WERI-Rb-1 (cell line): ENCODE data around the gene MEN1.
A peak's percentile ranks its signal among the peaks of the same experiment; 100 is the strongest.

ENCODE experiments used
- DNase-seq: peaks from one replicate; pipeline ENCODE4 v3.0.0-alpha.2; 2020
- H3K27ac ChIP-seq: fragments of 250-450 bp; sonication (Bioruptor Pico); 2 replicates; pipeline ENCODE4 v1.5.1; 2020; ENCODE audit warnings: mild to moderate bottlenecking, moderate library complexity
- H3K27me3 ChIP-seq: fragments of 250-450 bp; sonication (Bioruptor Pico); 2 replicates; pipeline ENCODE4 v1.5.1; 2021; ENCODE audit warnings: mild to moderate bottlenecking, low read depth, moderate library complexity; ENCODE audit not compliant: insufficient read depth, severe bottlenecking
- H3K36me3 ChIP-seq: fragments of 250-450 bp; sonication (Bioruptor Pico); 2 replicates; pipeline ENCODE4 v1.5.1; 2020; ENCODE audit warnings: mild to moderate bottlenecking, moderate library complexity
- H3K4me3 ChIP-seq: 2 replicates; pipeline ENCODE4 v1.5.1; 2011; ENCODE audit warnings: low read depth, mild to moderate bottlenecking, control low read depth, low read length
- H3K9me3 ChIP-seq: fragments of 250-450 bp; sonication (Bioruptor Pico); 2 replicates; pipeline ENCODE4 v1.5.1; 2021; ENCODE audit warnings: mild to moderate bottlenecking, moderate library complexity; ENCODE audit not compliant: severe bottlenecking
- CTCF ChIP-seq: IDR thresholded peaks from 2 replicates; pipeline ENCODE4 v1.5.1; 2011; ENCODE audit warnings: low read depth, mild to moderate bottlenecking, control low read depth, inconsistent platforms, low read length

The MEN1 gene

GRCh38 chr11:64766881-64767280 is 43.5 kb downstream of the MEN1 start:
- H3K27me3 ChIP-seq, result no peaks in the 10 kb centered on the region
- H3K27ac ChIP-seq, result no peak overlapping the region
- DNase-seq, result no peak
- H3K36me3 ChIP-seq, result peaks cover 92% of the 10 kb centered on the region
- H3K9me3 ChIP-seq, result no peaks in the 10 kb centered on the region
- H3K4me3 ChIP-seq, result no peak overlapping the region
- no peak for TF ChIP-seq CTCF

- Histone ChIP-seq H3K9me3 (no peaks in the 10 kb centered on the region), H3K27ac (no peak overlapping the region), H3K4me3 (no peak overlapping the region), H3K36me3 (peaks cover 83% of the 10 kb centered on the region), H3K27me3 (no peaks in the 10 kb centered on the region)
- no peak for TF ChIP-seq CTCF
- no peak for DNase-seq
Observed at GRCh38 chr11:64765851-64766665, 44.3 kb downstream of the MEN1 start.

- no peak for DNase-seq
- peaks cover 77% of the 10 kb centered on the region for H3K36me3 ChIP-seq
- TF ChIP-seq CTCF, result peak; percentile 51
Observed at GRCh38 chr11:64765291-64765850, 45.0 kb downstream of the MEN1 start.

GRCh38 chr11:64764753-64765152 is 45.6 kb downstream of the MEN1 start:
- H3K36me3 ChIP-seq, result peaks cover 70% of the 10 kb centered on the region
- no peaks in the 10 kb centered on the region for H3K27me3 ChIP-seq
- no peaks in the 10 kb centered on the region for H3K9me3 ChIP-seq
- H3K27ac ChIP-seq, result no peak overlapping the region
- DNase-seq, result no peak
- no peak overlapping the region for H3K4me3 ChIP-seq
- TF ChIP-seq CTCF, result no peak

More at GRCh38 chr11:64765291-64765850, 45.0 kb downstream of the MEN1 start:
- Histone ChIP-seq H3K4me3 (no peak overlapping the region), H3K9me3 (no peaks in the 10 kb centered on the region), H3K27me3 (no peaks in the 10 kb centered on the region), H3K27ac (no peak overlapping the region)

- Histone ChIP-seq H3K36me3 (peaks cover 64% of the 10 kb centered on the region), H3K9me3 (no peaks in the 10 kb centered on the region), H3K27ac (peak overlapping the region; percentile 22), H3K4me3 (no peak overlapping the region), H3K27me3 (no peaks in the 10 kb centered on the region)
- no peak for TF ChIP-seq CTCF
- no peak for DNase-seq
Observed at GRCh38 chr11:64764040-64764611, 46.2 kb downstream of the MEN1 start.
